Measurements from ENCODE around the gene ANKS1B.

ANKS1B gene

DNA sequence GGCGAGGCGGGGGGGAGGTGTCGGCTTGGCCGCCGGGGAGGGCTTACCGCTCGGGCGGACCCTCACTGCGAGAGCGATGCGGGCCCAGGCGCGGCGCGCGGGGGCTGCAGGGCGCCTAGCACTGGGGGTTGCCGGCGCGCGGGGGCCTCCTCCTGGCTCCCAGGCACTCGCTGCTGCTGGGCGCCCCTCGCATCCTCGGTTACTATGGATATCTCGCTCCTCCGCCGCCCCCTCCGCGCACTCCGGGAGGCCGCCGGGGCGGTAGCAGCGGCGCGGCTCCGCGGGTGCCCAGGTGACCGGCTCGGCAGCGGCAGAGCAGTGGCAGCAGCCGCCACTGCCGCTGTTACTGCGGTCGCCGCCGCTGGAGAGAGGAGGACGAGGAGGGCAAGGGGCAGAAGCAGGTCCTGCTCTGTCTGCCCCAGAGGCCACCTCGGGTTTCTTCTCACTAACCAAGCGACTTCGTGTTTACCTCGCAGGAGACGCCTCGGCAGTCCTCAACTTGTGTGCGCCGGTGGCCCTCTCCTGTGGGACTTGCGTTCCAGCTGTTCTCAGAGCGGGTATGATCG is 1089.6 kb downstream of the ANKS1B start:
- H3K9ac ChIP-seq (ENCODE audit: low read depth, low read length, poor library complexity, severe bottlenecking), result no peak overlapping the region
- no peaks in the 10 kb centered on the region for H3K4me1 ChIP-seq (ENCODE audit: insufficient read depth, low read length, poor library complexity, severe bottlenecking)
- no peaks in the 10 kb centered on the region for H3F3A ChIP-seq (ENCODE audit: low read depth)
- no peak overlapping the region for H3K4me3 ChIP-seq (ENCODE audit: low read length, poor library complexity, severe bottlenecking)
- H3K4me2 ChIP-seq (ENCODE audit: low read depth, low read length, poor library complexity, severe bottlenecking), result no peak overlapping the region
- H2AFZ ChIP-seq (ENCODE audit: low read length), result no peak overlapping the region
- TF ChIP-seq EZH2phosphoT487 (IDR thresholded peaks at IDR 0.05; ENCODE audit: borderline replicate concordance) (no peak), CTCF (conservative IDR thresholded peaks at IDR 0.05; ENCODE audit: low read length) (no peak)
- H3K27me3 ChIP-seq (ENCODE audit: insufficient read depth, low read length, poor library complexity, severe bottlenecking), result no peaks in the 10 kb centered on the region
- H3K36me3 ChIP-seq (ENCODE audit: insufficient read depth, low read length), result no peaks in the 10 kb centered on the region
- H3K79me2 ChIP-seq (ENCODE audit: insufficient read depth, low read length), result no peaks in the 10 kb centered on the region
- H4K20me1 ChIP-seq (ENCODE audit: insufficient read depth, low read length, poor library complexity, severe bottlenecking), result no peaks in the 10 kb centered on the region
- H3K9me3 ChIP-seq (ENCODE audit: insufficient read depth, low read depth, low read length), result no peaks in the 10 kb centered on the region
- H3K9me2 ChIP-seq (replicated peaks; ENCODE audit: low read depth, low read length), result no peaks in the 10 kb centered on the region

GRCh38 chr12:98894412-98895085 is 1090.2 kb downstream of the ANKS1B start:
- no peaks in the 10 kb centered on the region for H3F3A ChIP-seq (ENCODE audit: low read depth)
- H3K4me3 ChIP-seq (ENCODE audit: low read length, poor library complexity, severe bottlenecking), result no peak overlapping the region
- no peak for TF ChIP-seq EZH2phosphoT487 (IDR thresholded peaks at IDR 0.05; ENCODE audit: borderline replicate concordance)
- TF ChIP-seq CTCF (conservative IDR thresholded peaks at IDR 0.05; ENCODE audit: low read length), result no peak
- H3K79me2 ChIP-seq (ENCODE audit: insufficient read depth, low read length), result no peaks in the 10 kb centered on the region
- H2AFZ ChIP-seq (ENCODE audit: low read length), result no peak overlapping the region
- H3K27me3 ChIP-seq (ENCODE audit: insufficient read depth, low read length, poor library complexity, severe bottlenecking), result no peaks in the 10 kb centered on the region
- no peaks in the 10 kb centered on the region for H3K9me2 ChIP-seq (replicated peaks; ENCODE audit: low read depth, low read length)
- H3K9me3 ChIP-seq (ENCODE audit: insufficient read depth, low read depth, low read length), result no peaks in the 10 kb centered on the region
- no peak overlapping the region for H3K9ac ChIP-seq (ENCODE audit: low read depth, low read length, poor library complexity, severe bottlenecking)
- no peaks in the 10 kb centered on the region for H4K20me1 ChIP-seq (ENCODE audit: insufficient read depth, low read length, poor library complexity, severe bottlenecking)
- H3K4me1 ChIP-seq (ENCODE audit: insufficient read depth, low read length, poor library complexity, severe bottlenecking), result no peaks in the 10 kb centered on the region
- H3K36me3 ChIP-seq (ENCODE audit: insufficient read depth, low read length), result no peaks in the 10 kb centered on the region
- H3K4me2 ChIP-seq (ENCODE audit: low read depth, low read length, poor library complexity, severe bottlenecking), result no peak overlapping the region

- Histone ChIP-seq H4K20me1 (ENCODE audit: insufficient read depth, low read length, poor library complexity, severe bottlenecking) (no peaks in the 10 kb centered on the region), H3K4me2 (ENCODE audit: low read depth, low read length, poor library complexity, severe bottlenecking) (no peak overlapping the region), H3K9me3 (ENCODE audit: insufficient read depth, low read depth, low read length) (no peaks in the 10 kb centered on the region), H3K9ac (ENCODE audit: low read depth, low read length, poor library complexity, severe bottlenecking) (no peak overlapping the region), H3K36me3 (ENCODE audit: insufficient read depth, low read length) (no peaks in the 10 kb centered on the region), H3K4me1 (ENCODE audit: insufficient read depth, low read length, poor library complexity, severe bottlenecking) (no peaks in the 10 kb centered on the region), H3K27me3 (ENCODE audit: insufficient read depth, low read length, poor library complexity, severe bottlenecking) (no peaks in the 10 kb centered on the region), H2AFZ (ENCODE audit: low read length) (no peak overlapping the region), H3K9me2 (replicated peaks; ENCODE audit: low read depth, low read length) (no peaks in the 10 kb centered on the region), H3K4me3 (ENCODE audit: low read length, poor library complexity, severe bottlenecking) (no peak overlapping the region), H3K79me2 (ENCODE audit: insufficient read depth, low read length) (no peaks in the 10 kb centered on the region), H3F3A (ENCODE audit: low read depth) (no peaks in the 10 kb centered on the region)
- no peak for TF ChIP-seq CTCF (conservative IDR thresholded peaks at IDR 0.05; ENCODE audit: low read length)
- no peak for TF ChIP-seq EZH2phosphoT487 (IDR thresholded peaks at IDR 0.05; ENCODE audit: borderline replicate concordance)
Observed at GRCh38 chr12:98893675-98894411, 1090.9 kb downstream of the ANKS1B start.
